Activated CD8-positive, alpha-beta memory T cell treated with anti-CD3 and anti-CD28 coated beads for 24 hours (primary cell): ENCODE measurements around the gene NUP214.

Experiments used
- DNase-seq: peaks from one replicate; pipeline ENCODE4 v3.0.0-alpha.2; 2020

NUP214 gene

GRCh38 chr9:131125288-131126058 is at the start of gene NUP214:
Gene NUP214, plus strand, starts transcription at chr9:131125586. Its CDS starts 119 bp downstream, at chr9:131125705.
- peak; percentile 100 for DNase-seq

GRCh38 chr9:131076347-131077195 is 48.8 kb upstream of the NUP214 start:
- DNase-seq: no peak

- no peak for DNase-seq
These were observed 46.7 kb upstream of the NUP214 start for GRCh38 chr9:131078427-131079366.

- no peak for DNase-seq
These were observed 44.8 kb upstream of the NUP214 start for GRCh38 chr9:131080589-131080988.

- no peak for DNase-seq
These were observed 43.5 kb upstream of the NUP214 start for GRCh38 chr9:131081868-131082267.

- DNase-seq: no peak
These were observed 42.4 kb upstream of the NUP214 start for GRCh38 chr9:131082774-131083512.

- DNase-seq: no peak
These were observed 40.6 kb upstream of the NUP214 start for GRCh38 chr9:131084661-131085369.

- no peak for DNase-seq
These were observed 39.8 kb upstream of the NUP214 start for GRCh38 chr9:131085370-131086122.

- no peak for DNase-seq
These were observed 38.0 kb upstream of the NUP214 start for GRCh38 chr9:131087354-131087893.

GRCh38 chr9:131090025-131090787 is 35.2 kb upstream of the NUP214 start:
- DNase-seq: no peak

- DNase-seq: no peak
These were observed 33.9 kb upstream of the NUP214 start for GRCh38 chr9:131091352-131091992.

- DNase-seq: no peak
These were observed 33.4 kb upstream of the NUP214 start for GRCh38 chr9:131092030-131092429.

GRCh38 chr9:131092548-131093440 is 32.6 kb upstream of the NUP214 start:
- DNase-seq: no peak

GRCh38 chr9:131094015-131094414 is 31.4 kb upstream of the NUP214 start:
- DNase-seq: no peak

GRCh38 chr9:131094622-131095021 is 30.8 kb upstream of the NUP214 start:
- no peak for DNase-seq

GRCh38 chr9:131095666-131096268 is 29.6 kb upstream of the NUP214 start:
- DNase-seq: no peak
